HG03064 (cell line): ENCODE data around the gene SLC39A5.
"Not testable (repeated sequence)": the region's sequence is repeated elsewhere in the genome, so short reads cannot be mapped to it uniquely, and the experiment has no call there.

Source experiments
- ATAC-seq: cut with Tn5 transposase; IDR thresholded peaks from one replicate; pipeline ENCODE4 v1.9.1; 2021; ENCODE audit warnings: low read depth; ENCODE audit not compliant: unreplicated experiment

The SLC39A5 gene

GRCh38 chr12:56267443-56268071, 37.7 kb downstream of the SLC39A5 start:
- ATAC-seq, result peak; percentile 6

DNA sequence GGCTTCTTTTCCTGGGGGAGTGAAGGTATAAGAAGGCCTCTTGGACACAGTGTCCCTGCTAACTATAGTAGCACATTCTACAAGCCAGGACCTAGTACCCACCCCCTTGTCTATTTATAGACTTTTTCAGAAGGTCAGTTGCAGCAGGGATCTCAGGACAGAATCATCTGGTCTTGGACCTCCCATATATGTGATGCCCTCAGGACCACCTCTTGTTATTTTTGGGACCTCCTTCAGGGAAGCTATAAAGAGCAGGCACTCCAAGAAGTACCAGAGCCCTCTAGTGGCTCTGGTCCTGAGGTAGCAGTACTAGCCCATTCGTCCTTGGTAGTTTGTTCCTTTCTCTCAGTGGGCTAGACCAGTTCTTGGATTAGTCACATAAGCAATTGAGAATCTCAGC, 41.2 kb downstream of the SLC39A5 start:
- ATAC-seq, result no peak

DNA sequence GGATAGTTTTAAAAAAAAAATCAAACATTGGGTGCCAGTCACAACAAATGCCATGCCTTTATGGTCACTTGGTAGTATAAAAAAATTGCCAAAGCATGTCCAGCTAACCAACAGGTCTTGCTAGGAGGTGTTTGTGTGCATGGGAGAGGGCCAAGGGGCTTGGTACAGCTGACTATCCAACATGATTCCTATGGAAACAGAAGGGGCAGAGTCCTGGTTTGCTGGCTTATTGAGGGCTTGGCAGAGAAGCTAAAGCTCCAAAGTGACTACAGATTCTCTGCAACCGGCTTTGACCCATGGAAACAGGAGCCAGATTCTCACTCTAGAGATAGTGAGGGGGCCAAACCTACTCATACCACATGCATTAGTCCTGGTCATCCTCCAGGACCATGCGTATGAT, 42.6 kb downstream of the SLC39A5 start:
- not testable (repeated sequence) for ATAC-seq

- ATAC-seq, result no peak
Observed at GRCh38 chr12:56274299-56274698, 44.4 kb downstream of the SLC39A5 start.

DNA sequence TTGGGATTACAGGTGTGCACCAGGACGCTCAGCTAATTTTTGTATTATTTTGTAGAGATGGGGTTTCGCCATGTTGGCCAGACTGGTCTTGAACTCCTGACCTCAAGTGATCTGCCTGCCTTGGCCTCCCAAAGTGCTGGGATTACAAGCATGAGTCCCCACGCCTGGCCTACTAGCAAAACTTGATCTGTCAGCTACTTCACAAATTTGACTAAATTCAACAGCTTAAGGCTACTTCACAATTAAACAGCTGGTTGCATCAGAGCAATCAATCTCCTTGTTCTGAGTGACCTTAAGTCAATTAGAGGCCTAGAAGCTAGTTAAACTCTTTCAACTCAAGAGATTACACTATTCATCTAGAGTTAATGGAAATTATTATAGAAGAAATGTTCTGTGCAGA, 49.1 kb downstream of the SLC39A5 start:
- ATAC-seq, result no peak

DNA sequence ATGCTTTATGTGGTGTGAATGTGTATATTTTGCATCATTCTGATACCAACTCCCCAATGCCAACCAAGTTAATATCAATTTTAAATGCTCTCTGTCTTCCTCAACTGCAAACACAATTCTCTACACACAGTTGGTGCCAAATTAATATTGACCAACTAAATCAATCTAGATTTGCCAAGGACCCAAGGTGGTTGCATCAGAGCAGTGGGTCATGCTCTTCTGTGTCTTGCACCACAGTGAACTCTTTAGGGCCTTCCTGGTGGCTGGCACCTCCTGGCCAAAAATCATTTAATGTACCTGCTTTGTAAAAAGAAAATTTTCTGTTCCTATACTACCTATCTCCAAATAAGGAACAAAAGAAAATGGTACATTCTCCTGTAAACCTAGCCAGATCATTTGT, 51.0 kb downstream of the SLC39A5 start:
- no peak for ATAC-seq

GRCh38 chr12:56282030-56282429, 52.2 kb downstream of the SLC39A5 start:
- no peak for ATAC-seq

- no peak for ATAC-seq
Observed at GRCh38 chr12:56282579-56282978, 52.7 kb downstream of the SLC39A5 start.

GRCh38 chr12:56284263-56284662, 54.4 kb downstream of the SLC39A5 start:
- not testable (repeated sequence) for ATAC-seq

- no peak for ATAC-seq
Observed at GRCh38 chr12:56286044-56286830, 56.4 kb downstream of the SLC39A5 start.
